GM19452 (cell line): ENCODE data around the gene MMP27.

Experiments used
- ATAC-seq: cut with Tn5 transposase; IDR thresholded peaks from one replicate; pipeline ENCODE4 v1.9.1; 2021; ENCODE audit not compliant: unreplicated experiment

Gene MMP27

GRCh38 chr11:102704841-102705240, 728 bp downstream of the MMP27 start:
- ATAC-seq = no peak

GRCh38 chr11:102703826-102704493, 1.6 kb downstream of the MMP27 start:
- no peak for ATAC-seq

GRCh38 chr11:102695201-102695600, 10.4 kb downstream of the MMP27 start:
- no peak for ATAC-seq

GRCh38 chr11:102685754-102686153, 19.8 kb downstream of the MMP27 start:
- ATAC-seq = no peak

- ATAC-seq = no peak
Measured at GRCh38 chr11:102685338-102685737, 20.2 kb downstream of the MMP27 start.

- no peak for ATAC-seq
Measured at GRCh38 chr11:102683277-102683676, 22.3 kb downstream of the MMP27 start.

GRCh38 chr11:102680945-102681344, 24.6 kb downstream of the MMP27 start:
- no peak for ATAC-seq

GRCh38 chr11:102678022-102678421, 27.5 kb downstream of the MMP27 start:
- ATAC-seq = no peak

GRCh38 chr11:102676084-102676483, 29.5 kb downstream of the MMP27 start:
- ATAC-seq = no peak

GRCh38 chr11:102669664-102670063, 35.9 kb downstream of the MMP27 start:
- peak; percentile 53 for ATAC-seq

GRCh38 chr11:102666331-102666957, 39.1 kb downstream of the MMP27 start:
- no peak for ATAC-seq

GRCh38 chr11:102664001-102664752, 41.4 kb downstream of the MMP27 start:
- ATAC-seq = no peak

GRCh38 chr11:102662607-102663006, 43.0 kb downstream of the MMP27 start:
- ATAC-seq = no peak

GRCh38 chr11:102661040-102661439, 44.5 kb downstream of the MMP27 start:
- no peak for ATAC-seq

GRCh38 chr11:102656528-102656927, 49.0 kb downstream of the MMP27 start:
- no peak for ATAC-seq

- no peak for ATAC-seq
Measured at GRCh38 chr11:102655547-102655946, 50.0 kb downstream of the MMP27 start.

- ATAC-seq = no peak
Measured at GRCh38 chr11:102654761-102655160, 50.8 kb downstream of the MMP27 start.

GRCh38 chr11:102653744-102654291, 51.8 kb downstream of the MMP27 start:
- ATAC-seq = no peak

- no peak for ATAC-seq
Measured at GRCh38 chr11:102647430-102647829, 58.1 kb downstream of the MMP27 start.

- no peak for ATAC-seq
Measured at GRCh38 chr11:102643941-102644340, 61.6 kb downstream of the MMP27 start.
